HG02759 (cell line): ENCODE data around the gene OR10C1.

Experiments
- ATAC-seq: cut with Tn5 transposase; IDR thresholded peaks from one replicate; pipeline ENCODE4 v1.9.1; 2021; ENCODE audit warnings: mild to moderate bottlenecking, moderate library complexity; ENCODE audit not compliant: unreplicated experiment

The OR10C1 gene

DNA sequence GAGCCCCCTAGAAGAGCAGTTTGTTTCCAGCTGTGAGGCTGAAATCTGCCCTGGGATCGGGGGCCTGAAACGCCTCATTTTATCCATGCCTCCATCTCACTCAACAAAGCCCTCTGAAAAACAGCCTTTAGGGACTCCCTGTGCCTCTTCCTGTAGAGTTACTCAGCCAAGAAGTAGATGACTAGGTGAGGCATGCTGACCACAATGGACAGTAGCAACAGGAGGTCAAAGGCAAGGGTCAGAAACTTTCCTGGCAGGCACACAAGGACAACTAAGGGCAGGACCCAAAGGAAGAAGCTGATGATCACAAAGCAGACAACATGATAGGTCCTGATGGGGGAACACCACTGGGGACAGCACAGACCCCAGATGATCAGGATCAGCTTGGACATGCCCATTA is 35.9 kb downstream of the OR10C1 start:
- no peak for ATAC-seq

DNA sequence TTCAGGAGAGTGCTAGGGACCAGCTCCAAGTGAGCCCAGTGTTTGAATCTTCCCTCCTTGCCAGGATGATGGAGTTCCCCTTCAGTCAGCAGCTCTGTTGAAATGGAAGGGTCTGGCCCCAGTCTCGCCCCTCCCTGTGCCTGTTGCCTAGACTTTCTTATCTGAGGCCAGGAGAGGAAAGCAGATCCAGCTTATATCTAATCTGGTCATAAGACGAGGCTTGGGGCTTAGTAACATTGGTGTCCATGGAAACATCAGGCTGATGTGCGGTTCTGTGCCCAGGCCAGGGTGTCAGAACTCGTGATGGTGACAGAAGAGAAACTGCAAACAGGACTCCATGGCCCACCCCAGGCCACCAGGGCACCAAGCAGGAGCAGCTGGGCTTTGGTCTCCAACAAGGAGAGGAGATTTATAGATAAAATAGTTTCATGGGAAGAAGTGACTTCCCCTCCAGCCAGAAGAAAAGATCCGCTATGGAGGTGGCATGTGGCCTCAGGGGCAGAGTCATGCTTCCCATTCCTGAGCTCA is 38.9 kb downstream of the OR10C1 start:
- no peak for ATAC-seq

DNA sequence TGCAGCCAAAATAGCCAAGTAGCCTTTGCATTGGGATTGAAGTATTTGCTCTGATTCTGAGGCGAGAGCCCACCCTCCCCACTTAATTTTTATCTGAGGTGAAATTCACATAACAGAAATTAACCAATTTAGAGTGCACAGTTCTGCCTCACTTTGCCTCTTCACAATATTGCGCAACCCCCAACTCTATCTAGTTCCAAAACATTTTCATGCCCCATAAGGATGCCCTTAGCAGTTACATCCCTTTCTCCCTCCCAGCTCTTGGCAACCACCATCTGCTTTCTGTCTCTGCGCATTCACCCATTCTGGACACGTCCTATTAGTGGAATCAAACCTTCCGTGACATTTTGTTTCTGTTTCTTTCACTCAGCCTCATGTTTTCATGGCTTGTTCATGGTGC is 39.6 kb downstream of the OR10C1 start:
- ATAC-seq, result no peak

DNA sequence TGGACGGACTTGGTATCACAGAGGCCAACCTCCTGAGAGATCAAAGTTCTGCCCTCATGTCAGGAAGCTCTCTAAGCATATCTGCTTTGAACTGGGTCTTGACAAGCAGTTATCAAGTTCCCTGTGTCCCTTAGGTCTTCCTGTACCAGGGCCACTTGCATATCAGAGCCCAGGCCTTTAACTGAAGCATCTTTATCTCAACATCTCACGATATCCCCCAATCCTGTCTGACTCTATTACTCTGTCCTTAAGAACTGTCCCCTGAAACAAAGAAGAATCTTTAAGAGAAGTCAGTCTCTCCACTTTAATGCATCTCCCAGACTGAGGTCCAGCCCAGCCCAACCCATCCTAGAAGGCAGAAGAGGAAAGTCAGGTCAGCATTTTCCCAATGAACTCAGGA is 40.5 kb downstream of the OR10C1 start:
- no peak for ATAC-seq

DNA sequence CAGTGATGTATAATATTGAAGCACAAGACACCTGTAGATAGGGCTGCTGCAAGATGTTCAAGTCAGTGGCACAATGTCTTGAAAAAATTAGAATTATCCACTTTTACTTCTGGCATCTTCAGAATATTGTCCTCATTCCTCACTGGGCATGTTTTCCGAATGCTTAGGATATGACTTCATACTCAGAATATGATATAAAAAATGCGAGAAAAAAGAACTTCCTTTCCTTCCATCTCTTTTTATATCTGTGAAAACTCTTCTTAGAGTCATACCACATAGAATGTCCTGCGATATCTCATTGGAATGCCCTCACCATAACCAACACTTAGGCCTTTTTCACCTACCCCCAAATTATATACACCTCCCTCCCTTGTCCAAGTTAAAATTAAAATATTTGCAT is 44.1 kb downstream of the OR10C1 start:
- ATAC-seq, result no peak

DNA sequence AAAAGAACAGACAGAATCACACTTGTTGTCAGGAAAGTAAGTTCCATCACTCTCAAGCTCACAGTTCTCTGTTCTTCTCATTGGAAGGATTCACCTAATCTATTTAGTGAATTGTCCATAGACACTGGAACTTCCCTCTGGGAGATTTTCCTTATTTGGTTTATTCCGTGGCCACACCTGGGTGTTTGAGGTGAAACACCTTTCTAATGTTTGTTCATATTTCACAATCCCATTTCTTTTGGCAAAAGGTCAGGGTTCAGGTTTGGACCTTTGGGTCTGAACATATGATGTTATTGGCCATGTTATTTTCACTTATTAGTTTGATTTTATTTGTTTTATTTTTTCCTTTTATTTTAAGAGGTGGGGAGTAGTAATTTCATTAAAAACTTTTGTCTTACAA is 44.6 kb downstream of the OR10C1 start:
- ATAC-seq, result no peak

DNA sequence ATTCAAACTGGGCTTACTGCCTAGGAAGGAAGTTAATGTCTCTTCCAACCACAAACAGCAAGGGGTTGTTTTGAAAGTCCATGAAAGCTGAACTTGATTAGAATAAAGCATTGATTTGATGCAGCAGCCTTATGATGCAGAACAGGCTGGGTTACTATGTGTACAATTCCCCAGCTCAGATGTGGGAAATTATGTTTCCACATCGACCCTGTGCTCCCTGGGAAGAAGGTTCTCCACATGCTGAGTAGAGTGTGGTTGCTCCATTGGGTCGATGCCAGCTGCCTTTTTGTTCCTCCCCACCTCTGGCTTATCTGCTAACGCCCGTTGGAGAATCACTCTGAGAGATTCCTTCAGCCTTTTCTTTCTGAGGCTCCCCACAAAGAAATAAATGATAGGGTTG is 47.5 kb downstream of the OR10C1 start:
- ATAC-seq, result no peak

DNA sequence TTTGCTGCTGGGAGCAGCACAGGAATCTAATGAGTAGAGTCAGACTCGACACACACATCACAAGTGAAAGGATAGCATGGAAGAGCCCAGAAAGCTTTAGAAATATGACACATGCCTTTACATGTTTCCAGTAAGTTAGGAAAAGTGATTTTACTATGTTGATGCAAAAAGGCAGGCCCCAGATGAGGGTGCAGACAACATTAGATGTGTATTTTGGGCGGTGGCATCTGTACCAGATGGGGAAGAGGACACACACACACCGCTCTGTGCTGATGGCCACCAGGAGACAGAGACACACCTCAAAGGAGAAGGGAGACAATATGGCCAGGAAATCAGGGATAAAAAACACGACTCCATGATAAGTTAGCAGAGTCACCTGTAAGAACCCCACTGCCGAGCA is 48.0 kb downstream of the OR10C1 start:
- ATAC-seq, result no peak

DNA sequence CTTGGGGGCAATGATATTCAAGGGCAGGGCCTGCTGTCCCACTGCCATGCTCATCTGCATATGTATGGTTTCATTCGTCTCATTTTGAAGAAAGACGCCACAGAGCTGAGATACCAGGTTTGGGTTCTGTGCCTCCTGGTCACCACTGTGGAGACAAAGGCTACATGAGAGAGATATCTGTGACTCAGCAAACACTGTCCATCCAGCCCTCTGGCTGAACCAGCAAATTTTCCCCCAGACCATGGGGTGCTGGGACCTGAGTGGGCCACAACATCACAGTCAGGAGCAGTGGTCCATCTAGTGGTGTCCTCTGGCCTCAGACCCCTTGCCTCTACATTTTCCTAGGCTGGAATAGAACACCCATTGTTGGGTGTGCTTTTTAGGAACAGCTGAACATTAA is 48.6 kb downstream of the OR10C1 start, which contains the start of gene MAS1L:
Gene MAS1L (minus strand): TSS at position 297 of the 400 bp plus-strand sequence. CDS start 54 bp downstream, at position 243.
- no peak for ATAC-seq

DNA sequence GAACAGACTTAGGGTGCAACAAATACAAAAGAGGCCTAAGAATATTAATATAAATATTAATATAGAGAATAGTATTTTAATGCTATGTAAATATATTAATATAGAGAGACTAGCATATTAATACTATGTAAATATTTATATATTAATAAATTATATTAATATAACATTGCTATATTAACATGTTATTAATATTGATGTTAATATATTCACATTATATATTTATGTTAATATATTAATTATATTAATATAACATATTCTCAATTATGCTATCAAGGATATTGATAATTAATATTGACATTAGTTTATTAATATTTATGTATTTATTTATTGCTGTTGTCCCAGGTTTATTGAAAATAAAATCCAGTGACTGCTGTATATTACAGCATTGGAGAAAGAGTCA is 49.8 kb downstream of the OR10C1 start:
- no peak for ATAC-seq

DNA sequence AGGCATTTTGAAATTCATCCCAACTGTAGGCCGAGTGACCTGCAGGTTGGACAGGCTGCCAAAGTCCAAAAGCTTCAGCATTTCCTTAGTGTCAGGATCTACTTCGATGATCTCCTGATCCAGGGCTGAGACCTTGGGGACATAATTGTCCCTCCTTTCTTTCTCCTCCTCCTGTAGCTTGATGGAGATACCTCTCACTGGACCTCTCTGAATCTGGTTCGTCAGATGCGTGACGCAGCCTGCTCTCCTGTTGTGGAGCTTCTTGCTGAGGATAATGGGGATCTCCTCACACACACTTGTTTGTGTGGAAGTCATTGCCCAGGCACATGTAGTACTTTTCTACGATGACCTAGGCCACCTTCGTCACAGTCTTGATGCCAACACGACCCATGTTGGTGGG is 50.2 kb downstream of the OR10C1 start:
- no peak for ATAC-seq

DNA sequence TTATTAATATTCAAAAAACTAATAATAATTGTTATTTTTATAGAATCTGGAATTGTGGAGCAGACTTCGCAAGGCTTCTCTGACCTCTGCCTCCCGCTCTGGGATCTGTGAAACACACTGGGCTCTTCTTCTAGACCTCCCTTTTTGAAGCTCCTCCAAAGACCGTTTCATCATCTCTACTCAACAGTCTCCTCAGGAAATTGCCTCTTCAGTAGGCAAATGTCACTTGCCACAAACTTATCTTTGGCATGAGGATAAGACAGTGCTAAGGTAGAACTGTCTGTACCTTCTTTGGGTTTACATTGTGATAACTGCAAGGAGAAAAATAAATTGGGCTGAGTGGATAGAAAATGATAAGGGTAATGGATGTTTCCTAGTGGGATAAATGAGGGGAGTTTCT is 50.9 kb downstream of the OR10C1 start:
- no peak for ATAC-seq

DNA sequence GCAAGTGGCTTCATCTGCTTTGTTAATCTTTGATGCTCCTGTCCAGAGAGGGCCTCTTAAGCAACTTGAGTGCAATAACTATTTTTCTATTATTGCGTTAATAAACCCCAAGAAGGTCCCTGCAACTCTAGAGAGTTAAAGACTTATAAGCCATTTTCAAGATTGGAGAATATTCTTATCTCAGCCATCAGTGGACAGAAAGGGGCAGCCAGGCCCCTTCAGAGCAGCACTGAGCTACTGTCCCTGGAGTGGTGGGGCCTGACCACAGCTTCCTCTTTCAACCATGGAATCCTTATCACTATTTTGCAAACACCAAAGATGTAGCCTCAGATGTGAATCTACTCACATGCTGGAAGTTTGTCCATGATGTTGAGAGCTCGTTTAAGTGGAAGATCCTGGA is 51.4 kb downstream of the OR10C1 start:
- ATAC-seq, result no peak
